Stimulated activated CD4-positive, alpha-beta T cell treated with anti-CD3 and anti-CD28 coated beads, Interleukin-1b, Interleukin-23, amount 100 ng/mL, for 4 hours (primary cell): ENCODE measurements around the gene HELZ2.
A peak's percentile ranks its signal among the peaks of the same experiment; 100 is the strongest.

ENCODE experiments used
- DNase-seq, 2 donors: peaks; one replicate each; pipeline ENCODE4 v3.0.0-alpha.2; 2020; ENCODE audit warnings: low read depth in 2 of 2

HELZ2 gene

DNA sequence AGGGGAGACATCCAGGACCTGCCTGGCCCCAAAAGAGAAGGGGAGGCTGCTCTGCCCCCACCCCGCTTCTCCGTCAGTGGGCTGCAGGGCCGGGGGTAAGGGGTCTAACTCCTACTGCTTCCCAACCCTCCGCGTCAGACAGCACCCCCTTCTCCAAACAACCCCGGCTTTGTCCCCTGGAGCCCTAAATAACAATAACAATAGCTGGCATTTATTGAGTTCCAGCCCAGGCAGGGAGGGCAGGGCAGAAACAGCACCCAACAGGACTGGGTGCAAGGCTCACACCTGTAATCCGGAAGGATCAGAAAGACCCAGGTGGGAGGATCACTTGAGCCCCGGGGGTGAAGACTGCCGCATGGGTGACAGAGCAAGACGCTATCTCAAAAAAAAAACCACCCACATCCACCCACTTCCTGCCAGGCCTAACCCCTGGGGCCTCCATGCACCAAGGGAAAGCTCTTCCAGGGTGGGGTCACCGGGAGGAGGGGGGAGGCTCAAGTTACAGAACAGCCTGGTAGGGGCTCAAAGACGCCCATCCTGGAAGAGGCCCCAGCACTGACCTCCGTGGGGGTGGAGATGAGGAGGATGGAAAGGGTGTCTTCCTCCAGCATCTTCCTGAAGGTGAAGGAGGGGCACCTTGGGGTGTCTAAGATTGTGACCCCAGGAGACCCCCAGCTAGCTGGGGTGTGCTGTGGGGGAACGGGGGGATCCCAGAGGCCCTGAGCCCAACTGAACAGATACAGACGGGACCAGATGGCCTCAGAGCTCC, 21.4 kb downstream of the HELZ2 start:
- peak; percentile 22 to 36 for DNase-seq

- DNase-seq = no peak
Measured at GRCh38 chr20:63551068-63551467, 23.0 kb downstream of the HELZ2 start.

DNA sequence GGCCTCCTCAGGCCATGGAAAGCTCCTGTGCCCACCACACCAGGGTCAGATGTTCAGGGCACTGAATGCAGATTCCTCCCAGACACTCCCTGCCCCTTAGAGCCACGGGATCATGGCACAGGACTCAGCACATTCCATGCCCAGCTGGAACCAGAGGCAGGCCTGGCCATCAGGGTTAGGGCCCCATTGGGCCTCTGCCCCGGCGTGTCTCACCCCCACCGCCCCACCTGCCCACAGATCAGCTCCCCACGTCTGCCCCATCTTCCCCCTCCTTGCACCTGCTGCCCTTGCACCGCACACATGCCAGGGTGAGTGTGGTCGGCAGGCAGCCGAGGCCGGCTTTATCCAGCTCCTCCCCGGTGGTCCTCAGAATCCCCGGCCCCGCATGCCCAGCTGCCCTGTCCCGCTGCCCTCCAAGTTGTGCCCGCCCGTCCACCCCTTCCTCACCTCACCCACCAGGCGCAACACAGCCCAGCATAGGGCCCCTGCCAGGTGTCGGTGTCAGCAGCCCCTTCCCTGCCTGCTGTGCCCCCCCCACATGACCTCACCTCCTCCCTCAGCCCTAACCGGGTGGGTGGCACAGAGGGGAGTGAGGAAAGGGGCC, 24.3 kb downstream of the HELZ2 start:
- no peak for DNase-seq

DNA sequence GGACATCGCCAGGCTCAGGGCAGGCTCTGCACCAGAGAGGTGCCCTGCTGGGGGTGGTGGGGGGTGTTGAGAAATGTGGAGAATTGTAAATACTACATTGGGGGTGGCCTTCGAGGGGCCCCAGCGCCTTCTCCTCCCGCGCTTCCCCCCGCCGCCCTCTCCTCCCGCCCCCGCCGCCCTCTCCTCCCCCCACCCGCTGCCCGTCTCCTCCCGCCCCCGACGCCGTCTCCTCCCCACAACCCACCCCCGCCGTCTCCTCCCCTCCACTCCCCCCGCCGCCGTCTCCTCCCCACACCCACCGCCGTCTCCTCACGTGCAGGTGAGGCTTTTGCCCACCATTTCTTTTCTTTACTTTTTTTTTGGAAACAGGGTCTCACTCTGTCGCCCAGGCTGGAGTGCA, 25.0 kb downstream of the HELZ2 start:
- DNase-seq = no peak

DNA sequence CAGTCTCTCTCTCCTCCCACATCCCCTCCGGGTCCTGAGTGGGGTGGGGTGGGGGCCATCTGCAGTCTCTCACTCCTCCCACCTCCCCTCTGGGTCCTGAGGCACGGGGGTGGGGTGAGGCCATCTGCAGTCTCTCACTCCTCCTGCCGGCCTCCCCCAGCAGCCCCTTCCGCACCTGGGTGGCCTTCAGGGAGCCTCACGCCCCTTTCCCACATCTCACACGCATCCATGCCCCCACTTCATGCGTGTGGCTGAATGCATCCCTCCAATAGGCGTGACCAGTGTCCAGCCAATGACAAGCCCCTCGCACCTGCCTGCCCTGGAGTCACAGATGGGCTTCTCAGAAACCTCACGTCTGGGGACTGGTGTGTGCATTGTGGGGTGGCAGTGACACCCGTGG, 25.5 kb downstream of the HELZ2 start:
- DNase-seq = no peak

GRCh38 chr20:63547725-63548480, 26.1 kb downstream of the HELZ2 start, which contains the start of gene SRMS:
TSS of gene SRMS (minus strand) at chr20:63547749. CDS start at chr20:63547463, 286 bp downstream.
- no peak for DNase-seq

DNA sequence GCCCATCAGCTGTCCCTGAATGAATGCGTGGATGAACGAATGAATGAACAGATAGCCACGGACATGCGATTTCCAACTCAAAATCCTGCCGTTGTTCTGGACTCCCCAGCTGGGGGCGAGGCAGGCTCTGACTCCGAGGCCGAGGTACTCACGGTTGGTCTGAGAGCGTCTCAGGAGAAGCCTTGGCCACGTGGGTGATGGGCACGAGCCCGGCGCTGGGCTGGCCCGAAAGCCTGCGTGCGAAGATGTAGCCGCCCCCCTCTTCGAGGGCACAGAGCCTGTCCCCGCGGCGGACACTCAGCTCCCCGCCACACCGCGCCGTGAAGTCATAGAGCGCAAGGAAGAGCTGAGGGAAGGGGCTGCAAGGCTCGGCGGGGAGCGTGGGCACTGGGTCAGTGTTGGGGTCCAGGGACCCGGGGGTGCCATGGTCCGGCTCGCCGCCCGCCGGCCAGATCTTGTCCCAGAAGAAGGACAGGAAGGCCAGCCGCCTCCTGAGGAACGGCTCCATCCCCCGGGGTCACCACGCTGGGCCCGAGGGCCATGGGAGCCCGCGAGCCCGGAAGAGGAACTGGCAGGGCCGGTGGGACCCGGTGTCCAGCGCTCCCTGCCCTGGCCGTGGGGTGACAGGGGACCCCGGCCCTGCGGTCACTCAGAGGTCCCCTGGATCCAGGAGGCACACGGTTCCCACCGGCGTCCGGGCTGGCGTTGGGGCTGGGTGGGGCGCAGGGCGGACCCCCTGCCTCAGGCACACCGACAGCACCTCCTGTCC, 26.9 kb downstream of the HELZ2 start:
- no peak for DNase-seq

GRCh38 chr20:63546256-63546955, 27.6 kb downstream of the HELZ2 start:
- no peak for DNase-seq

DNA sequence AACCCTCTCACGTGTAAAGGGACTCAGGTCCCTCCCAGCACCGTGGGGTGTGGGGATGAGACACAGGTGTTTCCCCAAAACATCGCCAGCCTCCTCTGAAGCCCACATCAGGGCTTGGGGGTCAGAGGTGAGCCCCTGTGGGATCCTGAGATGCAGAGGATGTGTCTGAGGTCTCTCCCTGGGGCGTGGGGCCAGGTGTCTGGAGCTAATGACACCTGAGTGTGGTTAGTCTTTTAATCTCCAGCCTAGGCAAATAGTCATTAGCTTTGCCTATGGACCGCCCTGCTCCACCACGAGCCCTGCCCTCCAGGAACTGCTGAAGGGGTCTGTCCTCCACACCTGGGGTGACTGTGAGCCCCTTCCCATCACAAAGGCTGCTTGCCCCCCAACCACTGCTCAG, 28.2 kb downstream of the HELZ2 start:
- DNase-seq = no peak

- DNase-seq = no peak
Measured at GRCh38 chr20:63544958-63545516, 29.0 kb downstream of the HELZ2 start.

DNA sequence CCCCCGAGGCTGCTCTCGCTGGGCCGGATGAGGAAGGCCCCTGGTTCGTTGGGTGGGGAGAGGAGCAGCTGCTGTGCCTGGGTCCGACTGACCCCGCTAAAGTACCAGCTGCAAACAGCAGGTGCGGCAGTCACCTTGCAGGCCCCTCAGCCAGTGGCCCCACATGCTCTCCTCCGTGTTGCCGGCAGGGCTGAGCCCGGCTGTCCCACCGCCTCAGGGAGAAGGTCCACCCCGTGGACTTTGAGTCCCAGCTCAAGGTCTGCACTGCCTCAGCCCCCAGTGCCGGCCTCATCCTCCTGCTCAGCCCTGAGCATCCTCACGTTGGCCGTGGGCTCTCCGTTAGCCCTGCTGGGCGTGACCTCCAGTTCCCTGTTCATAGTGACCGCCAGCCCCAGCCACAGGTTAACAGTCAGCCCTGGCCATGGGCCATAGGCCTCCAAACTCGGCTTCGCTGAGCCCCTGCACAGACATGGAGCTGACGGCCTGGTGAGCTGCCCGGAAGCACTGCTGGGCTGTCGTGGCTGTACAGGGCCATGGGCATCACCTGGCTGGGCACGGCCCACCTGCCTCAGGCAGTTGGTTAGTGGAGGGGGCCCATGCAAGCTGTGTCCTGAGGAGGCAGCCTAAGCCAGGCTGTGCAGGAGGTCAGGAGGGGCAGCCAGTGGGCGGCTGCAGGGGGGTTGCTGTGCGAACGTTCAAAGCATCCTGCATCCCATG, 29.6 kb downstream of the HELZ2 start:
- DNase-seq = no peak

GRCh38 chr20:63543733-63544132, 30.3 kb downstream of the HELZ2 start:
- no peak for DNase-seq

GRCh38 chr20:63543131-63543530, 30.9 kb downstream of the HELZ2 start:
- no peak for DNase-seq

GRCh38 chr20:63542696-63543095, 31.3 kb downstream of the HELZ2 start:
- no peak for DNase-seq

DNA sequence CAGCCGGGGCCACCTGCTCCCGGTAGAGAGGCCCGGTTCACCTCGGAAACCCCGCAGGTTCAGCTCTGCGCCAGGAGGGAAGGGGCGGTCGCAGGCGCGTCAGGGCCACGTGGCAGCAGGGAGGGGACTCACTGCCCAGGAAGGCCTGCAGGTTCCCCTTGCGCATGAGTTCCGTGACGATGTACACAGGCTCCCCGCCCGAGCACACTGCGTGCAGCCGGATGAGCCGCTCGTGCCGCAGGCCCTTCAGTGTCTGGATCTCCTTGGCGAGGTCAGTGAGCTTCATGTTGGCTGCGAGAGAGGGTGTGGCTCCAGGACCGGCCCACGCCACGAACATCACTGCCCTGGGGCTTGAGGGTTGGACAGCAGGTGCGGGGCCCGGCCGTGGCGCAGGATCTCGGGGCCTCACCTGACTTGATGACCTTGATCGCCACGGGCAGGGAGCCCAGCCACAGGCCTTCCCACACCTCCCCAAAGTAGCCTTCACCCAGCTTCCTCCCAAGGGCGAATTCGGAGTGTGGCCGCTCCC, 31.9 kb downstream of the HELZ2 start:
- DNase-seq = no peak

GRCh38 chr20:63541371-63541770, 32.7 kb downstream of the HELZ2 start:
- no peak for DNase-seq

GRCh38 chr20:63540417-63541186, 33.4 kb downstream of the HELZ2 start:
- DNase-seq = no peak

- DNase-seq = no peak
Measured at GRCh38 chr20:63539441-63540370, 34.3 kb downstream of the HELZ2 start.
